HG03565 (cell line): ENCODE results near the gene OR7G3.

Experiments
- ATAC-seq: cut with Tn5 transposase; IDR thresholded peaks from one replicate; pipeline ENCODE4 v1.9.1; 2021; ENCODE audit warnings: mild to moderate bottlenecking, moderate library complexity; ENCODE audit not compliant: unreplicated experiment

Gene OR7G3

GRCh38 chr19:9109959-9110358, 16.8 kb downstream of the OR7G3 start:
- no peak for ATAC-seq

GRCh38 chr19:9107375-9107774, 19.4 kb downstream of the OR7G3 start, which contains the start of gene OR7G2:
Gene OR7G2, minus strand, starts transcription at chr19:9107475. Its CDS starts 4,232 bp downstream, at chr19:9103243.
- ATAC-seq: no peak

- ATAC-seq: no peak
Measured at GRCh38 chr19:9086761-9087160, 40.0 kb downstream of the OR7G3 start, which contains the start of gene OR1M1. Gene OR1M1, plus strand, starts transcription at chr19:9087061. Its CDS starts 6,184 bp downstream, at chr19:9093245.

GRCh38 chr19:9078651-9079050, 48.1 kb downstream of the OR7G3 start:
- no peak for ATAC-seq

GRCh38 chr19:9076901-9077300, 49.8 kb downstream of the OR7G3 start:
- no peak for ATAC-seq
